GM21367 (cell line): ENCODE data around the gene PLK3.
A peak's percentile ranks its signal among the peaks of the same experiment; 100 is the strongest.
"Not testable (repeated sequence)": the region's sequence is repeated elsewhere in the genome, so short reads cannot be mapped to it uniquely, and the experiment has no call there.

Experiments used
- ATAC-seq: cut with Tn5 transposase; IDR thresholded peaks from one replicate; pipeline ENCODE4 v1.9.1; 2021; ENCODE audit not compliant: unreplicated experiment

Gene PLK3

GRCh38 chr1:44827197-44828002, 27.2 kb downstream of the PLK3 start:
- no peak for ATAC-seq

GRCh38 chr1:44828003-44828651, 27.9 kb downstream of the PLK3 start:
- ATAC-seq = no peak

GRCh38 chr1:44828841-44829440, 28.8 kb downstream of the PLK3 start:
- no peak for ATAC-seq

DNA sequence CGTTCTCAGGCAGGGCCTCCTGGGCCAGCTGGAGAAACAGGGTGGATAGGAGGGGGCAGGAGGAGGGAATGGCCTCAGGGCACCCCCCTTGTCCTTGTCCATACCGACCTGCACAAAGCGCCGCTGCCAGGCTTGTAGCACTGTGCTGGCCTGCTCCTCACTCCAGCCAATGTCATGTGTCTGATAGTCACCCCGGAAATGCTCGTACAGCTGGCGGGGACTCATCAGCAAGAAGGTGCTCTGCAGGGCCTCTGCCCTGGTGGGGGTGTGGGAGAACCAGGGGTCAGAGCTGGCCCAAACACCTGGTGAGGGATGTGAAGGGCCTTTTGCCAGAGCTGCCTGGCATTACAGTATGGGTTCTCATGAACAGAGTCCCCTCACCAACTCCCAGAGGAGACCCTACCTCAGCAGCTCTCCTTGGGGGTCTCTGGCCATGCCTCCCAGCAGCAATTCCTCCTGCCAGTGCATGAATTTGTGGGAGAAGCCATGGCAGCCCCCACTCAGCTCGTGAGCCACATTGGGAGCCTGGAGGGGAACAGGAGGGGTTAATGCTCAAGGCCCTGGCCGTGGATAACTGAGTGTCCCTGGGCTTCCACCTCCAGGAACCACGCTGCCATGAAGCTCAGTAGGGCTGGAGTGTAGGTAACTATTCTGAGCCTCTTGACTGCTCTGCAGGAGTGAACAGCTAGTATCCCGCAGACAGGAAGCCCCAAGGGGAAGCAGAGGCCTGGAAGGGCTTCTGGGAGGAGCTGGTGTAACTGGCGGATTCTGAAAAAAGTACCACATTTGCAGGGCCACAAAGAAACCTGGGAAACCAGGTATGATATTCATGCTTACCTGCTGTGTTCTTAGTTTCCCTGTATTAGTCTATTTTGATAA, 29.6 kb downstream of the PLK3 start:
- no peak for ATAC-seq

GRCh38 chr1:44830900-44831304, 30.7 kb downstream of the PLK3 start:
- ATAC-seq = no peak

DNA sequence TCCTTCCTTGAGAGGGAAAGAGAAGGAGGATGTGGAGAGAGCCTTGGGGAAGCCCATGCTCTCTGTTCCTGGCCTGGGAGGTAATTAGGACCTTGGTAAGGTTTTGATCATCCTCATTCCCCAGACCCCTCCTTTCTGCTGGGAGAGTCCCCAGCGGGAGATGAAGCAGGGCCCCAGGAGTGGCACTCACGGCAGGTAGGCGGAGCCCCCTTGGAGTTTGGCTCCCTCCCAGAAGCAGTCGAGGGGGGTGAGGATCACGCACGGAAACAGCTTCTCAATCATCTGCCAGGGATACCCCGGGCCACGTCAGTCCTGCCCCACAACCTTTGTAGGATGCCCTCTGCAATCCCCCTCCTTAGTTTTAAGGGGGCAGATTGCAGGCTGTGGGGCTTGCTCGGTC, 31.3 kb downstream of the PLK3 start:
- ATAC-seq = no peak

DNA sequence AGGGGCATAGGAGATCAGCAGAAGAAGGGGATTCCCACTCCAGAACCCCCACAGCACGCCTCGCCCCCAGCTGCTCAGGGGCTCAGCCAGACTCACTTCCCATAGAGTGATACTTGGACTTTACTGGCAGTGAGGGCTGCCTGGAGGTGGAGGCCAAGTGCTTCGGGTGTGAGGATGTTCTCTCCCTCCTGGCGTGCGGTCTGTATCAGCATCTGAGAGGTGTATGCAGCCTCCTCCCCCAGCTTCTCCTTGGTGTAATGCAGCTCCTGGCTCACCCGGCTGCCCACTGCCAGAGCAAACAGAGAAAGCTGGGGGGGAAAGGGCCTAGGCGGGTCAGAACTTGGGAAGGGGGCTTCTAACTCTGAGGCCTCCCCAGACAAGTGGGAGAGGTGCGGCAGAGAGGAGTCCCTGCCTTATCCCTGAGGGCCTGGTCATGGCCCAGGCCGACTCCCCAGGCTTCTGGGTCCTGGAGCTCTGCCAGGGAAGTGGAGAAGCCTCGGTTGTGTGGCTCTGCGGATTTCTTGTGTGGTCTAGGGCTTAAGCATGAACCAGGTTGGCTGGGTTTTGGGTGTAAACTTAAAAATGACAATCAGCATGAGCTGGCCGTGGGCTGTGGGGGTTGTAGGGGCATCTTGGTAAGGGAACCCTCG, 32.0 kb downstream of the PLK3 start:
- no peak for ATAC-seq

- ATAC-seq = no peak
Observed at GRCh38 chr1:44834328-44834727, 34.2 kb downstream of the PLK3 start.

GRCh38 chr1:44835738-44836675, 35.8 kb downstream of the PLK3 start:
- ATAC-seq = peak; percentile 71

- not testable (repeated sequence) for ATAC-seq
Observed at GRCh38 chr1:44838294-44838693, 38.1 kb downstream of the PLK3 start.

DNA sequence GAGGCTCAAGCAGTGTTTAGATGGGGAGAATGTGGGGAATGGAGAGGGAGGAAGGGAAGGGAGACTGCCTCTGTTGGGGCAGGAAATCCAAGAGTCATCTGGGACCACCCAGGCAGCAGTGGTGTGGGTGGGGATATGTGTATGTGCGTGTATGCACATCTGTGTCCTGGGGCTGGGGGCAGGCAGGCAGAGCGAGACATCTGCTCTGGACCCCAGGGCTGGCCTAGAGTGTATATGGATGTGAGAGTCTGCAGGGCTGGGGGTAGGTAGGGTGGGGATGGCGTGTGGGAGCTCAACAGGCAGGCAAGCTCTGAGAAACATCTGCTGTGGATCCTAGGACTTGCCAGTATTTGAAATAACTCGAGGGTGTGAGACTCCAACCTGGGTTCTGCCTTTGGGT, 39.4 kb downstream of the PLK3 start:
- no peak for ATAC-seq

DNA sequence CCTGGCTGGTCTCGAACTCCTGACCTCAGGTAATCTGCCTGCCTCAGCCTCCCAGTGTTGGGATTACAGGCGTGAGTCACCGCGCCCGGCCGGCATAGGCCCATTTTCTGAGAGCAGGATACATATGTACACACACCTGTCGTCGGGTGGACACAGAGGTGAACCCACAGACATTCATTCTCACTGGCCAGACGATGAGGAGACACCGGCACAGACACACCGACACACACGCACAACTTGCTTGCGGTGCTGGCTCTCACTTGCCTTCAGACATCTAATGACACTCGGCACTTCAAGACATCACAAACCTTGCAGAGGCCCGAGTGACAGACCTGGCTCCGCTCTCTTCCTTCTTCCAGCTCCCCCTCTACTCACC, 42.3 kb downstream of the PLK3 start:
- ATAC-seq = no peak

DNA sequence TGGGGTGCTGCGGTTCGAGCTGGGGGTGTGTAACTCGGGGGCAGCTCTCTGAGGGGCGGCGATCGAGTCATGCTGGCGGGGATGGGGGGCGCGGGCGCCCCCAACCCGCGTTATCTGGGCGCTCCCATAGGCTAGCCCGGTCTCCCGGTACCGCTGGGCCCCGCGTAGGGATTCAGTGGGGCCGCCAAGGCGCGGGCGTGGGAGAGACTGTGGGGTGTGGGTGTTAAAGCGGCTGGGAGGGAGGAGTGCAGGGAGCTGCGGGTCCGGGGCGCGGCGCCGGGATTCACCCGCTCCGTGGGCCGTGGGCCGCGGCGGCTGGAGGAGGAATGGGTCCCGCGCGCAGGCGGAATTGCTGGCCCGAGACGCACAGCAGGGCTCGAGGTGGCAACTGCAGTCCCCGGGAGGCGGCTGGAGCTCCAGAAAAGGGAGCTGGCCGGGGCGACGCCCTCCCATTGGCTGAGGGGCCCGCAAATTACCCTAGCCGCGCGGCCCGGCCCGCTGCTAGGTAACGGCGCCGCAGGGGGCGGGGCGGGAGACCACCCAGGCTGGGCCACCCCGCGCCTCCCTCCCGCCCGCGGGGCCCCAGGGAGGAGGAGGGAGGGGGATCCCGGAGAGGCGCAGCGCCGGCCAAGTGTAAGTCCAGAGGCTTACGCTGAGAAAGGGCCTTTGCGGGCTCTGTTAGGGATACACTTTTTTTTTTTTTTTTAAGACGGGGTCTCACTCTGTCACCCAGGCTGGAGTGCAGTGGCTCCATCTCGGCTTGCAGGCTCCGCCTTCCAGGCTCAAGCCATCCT, 42.9 kb downstream of the PLK3 start, which contains the start of gene PTCH2:
TSS of gene PTCH2 (minus strand) at position 392 of the 794 bp plus-strand sequence. CDS start at position 71, 321 bp downstream.
- ATAC-seq = no peak

- ATAC-seq = no peak
Observed at GRCh38 chr1:44846985-44847384, 46.8 kb downstream of the PLK3 start.

DNA sequence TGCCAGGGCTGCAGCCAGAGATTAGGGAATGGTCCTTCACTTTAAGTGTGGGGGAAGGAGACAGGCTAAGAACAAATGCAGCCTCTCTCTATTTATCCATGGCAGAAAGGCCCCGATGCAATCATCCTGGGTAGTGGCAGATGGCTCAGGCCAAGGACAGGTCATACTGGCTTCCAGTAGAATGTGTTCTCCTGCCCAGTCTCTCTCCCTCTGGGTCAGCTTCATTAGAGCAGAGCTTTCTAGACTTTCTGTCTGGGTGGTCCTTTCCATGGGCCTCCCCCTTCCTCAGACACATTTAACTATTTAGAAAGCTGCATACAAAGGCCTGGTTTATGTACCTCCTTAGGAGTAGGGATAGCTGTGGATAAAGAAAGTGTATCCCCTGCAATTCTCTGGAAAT, 47.7 kb downstream of the PLK3 start:
- ATAC-seq = no peak

DNA sequence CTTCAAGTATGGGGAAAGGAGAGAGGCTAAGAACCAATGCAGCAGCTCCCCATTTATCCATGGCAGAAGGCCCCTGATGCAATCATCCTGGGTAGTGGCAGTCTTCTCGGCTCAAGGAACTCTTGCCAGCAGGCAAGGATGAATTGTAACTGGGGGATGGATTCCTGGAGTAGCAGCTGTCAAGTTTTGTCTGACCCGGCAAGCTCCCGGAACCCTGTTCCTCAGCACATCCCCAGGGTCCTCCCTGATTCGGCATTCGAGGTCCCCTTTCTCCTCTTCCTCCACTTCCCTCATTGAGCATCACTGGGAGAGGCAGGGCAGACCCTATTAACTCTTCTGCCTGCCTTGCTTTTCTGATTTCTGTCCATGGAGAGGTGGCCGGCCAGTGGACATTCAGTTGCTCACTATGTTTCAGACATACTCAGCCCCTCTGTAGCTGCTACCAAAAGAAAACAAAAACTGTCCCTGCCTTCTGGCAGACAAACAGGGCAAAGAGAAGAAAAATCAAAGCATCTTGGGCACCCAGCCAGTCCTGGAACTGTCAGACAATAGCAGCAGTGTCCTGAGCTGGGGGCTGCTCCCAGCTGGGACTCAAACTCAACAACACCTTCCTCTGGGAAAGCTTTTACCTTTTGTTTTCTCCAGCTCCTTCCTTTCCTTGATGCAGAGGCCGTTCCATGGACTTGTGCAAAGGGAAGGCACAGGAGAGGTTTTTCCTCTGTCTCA, 48.4 kb downstream of the PLK3 start:
- ATAC-seq = no peak

DNA sequence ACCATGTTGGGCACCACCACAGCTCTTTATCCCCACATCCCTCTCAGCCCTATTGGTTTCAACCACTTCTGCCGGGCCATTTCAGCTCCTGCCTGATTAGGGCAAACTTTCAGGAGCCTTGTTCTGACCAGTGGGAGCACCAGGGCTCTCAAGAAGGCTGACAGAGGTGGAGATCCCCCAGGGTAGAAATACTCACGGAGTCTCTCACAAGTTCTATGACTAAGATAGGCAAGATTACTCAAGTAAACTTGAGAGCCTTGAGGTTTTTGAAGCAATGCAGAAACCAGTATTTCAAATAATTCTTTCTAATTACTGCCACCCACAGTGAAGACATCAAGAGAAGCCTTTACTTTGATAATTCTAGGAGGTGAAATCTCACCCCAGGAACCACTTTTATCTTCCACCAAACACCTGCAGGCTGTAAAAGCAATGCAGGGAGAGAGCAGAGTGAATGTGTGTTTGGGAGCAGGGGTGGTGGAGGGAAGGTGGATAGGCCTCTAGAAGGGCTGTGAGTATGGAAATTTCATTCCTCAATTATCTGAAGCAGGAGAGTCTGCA, 49.5 kb downstream of the PLK3 start:
- no peak for ATAC-seq

- ATAC-seq = no peak
Observed at GRCh38 chr1:44851308-44851707, 51.1 kb downstream of the PLK3 start.
